Ishikawa (cell line): ENCODE results near the gene FZD2.

Experiments used
- CEBPB ChIP-seq: IDR thresholded peaks from 2 replicates; pipeline ENCODE4 v1.6.1; 2012
- CREB1 ChIP-seq: IDR thresholded peaks from 2 replicates; pipeline ENCODE4 v1.6.1; 2012; ENCODE audit warnings: low read depth
- EGR1 ChIP-seq: IDR thresholded peaks from 2 replicates; pipeline ENCODE4 v1.6.1; 2012
- EP300 ChIP-seq: IDR thresholded peaks from 2 replicates; pipeline ENCODE4 v1.6.1; 2012; ENCODE audit warnings: borderline replicate concordance
- FOXM1 ChIP-seq: IDR thresholded peaks from 2 replicates; pipeline ENCODE4 v1.6.1; 2012; ENCODE audit warnings: low read depth, borderline replicate concordance
- NFIC ChIP-seq: IDR thresholded peaks from 2 replicates; pipeline ENCODE4 v1.6.1; 2012
- RAD21 ChIP-seq: IDR thresholded peaks from 2 replicates; pipeline ENCODE4 v1.6.1; 2012; ENCODE audit warnings: low read depth
- TAF1 ChIP-seq: IDR thresholded peaks from 2 replicates; pipeline ENCODE4 v1.6.1; 2012; ENCODE audit warnings: low read depth, mild to moderate bottlenecking
- TCF12 ChIP-seq: IDR thresholded peaks from 2 replicates; pipeline ENCODE4 v1.6.1; 2012; ENCODE audit warnings: low read depth
- TEAD4 ChIP-seq: IDR thresholded peaks from 2 replicates; pipeline ENCODE4 v1.6.1; 2012
- YY1 ChIP-seq: IDR thresholded peaks from 2 replicates; pipeline ENCODE4 v1.6.1; 2012; ENCODE audit warnings: low read depth
- ZBTB7A ChIP-seq: IDR thresholded peaks from 2 replicates; pipeline ENCODE4 v1.6.1; 2012; ENCODE audit warnings: low read depth
- TF ChIP-seq, protein P1 (sequence below): IDR thresholded peaks from 2 replicates; pipeline ENCODE4 v1.6.1; 2012
- TF ChIP-seq, protein P2 (sequence below): IDR thresholded peaks from 2 replicates; pipeline ENCODE4 v1.6.1; 2012
- TF ChIP-seq, protein P3 (sequence below): IDR thresholded peaks from 2 replicates; pipeline ENCODE4 v1.6.1; 2012; ENCODE audit warnings: low read depth, mild to moderate bottlenecking

The FZD2 gene

DNA sequence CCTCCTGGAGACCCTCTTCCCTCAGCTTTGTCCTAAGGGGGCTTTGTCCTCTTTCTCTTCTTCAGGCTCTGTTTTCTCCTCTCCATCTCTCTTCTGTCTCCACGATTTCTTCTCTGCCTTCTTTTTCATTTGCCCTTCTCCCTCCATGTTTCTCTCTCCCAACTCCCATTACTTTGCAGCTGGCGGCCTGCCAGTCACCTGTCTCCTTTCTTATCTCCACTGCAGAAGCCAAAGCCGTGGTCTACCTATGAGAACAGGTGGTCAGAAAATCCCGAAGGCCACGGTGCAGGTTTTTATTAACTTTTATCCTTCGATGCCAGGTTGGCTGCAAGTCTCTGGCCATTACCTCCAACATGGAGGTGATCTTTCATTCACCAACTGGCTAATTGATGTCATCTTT lies 45.1 kb downstream of the FZD2 start:
- no peak for TF ChIP-seq TAF1
- TF ChIP-seq YY1 = no peak
- TF ChIP-seq CEBPB = no peak
- TF ChIP-seq CREB1 = no peak
- no peak for TF ChIP-seq ZBTB7A
- TF ChIP-seq TEAD4 = no peak
- no peak for TF ChIP-seq FOXM1
- no peak for TF ChIP-seq TCF12
- TF ChIP-seq, protein P1, sequence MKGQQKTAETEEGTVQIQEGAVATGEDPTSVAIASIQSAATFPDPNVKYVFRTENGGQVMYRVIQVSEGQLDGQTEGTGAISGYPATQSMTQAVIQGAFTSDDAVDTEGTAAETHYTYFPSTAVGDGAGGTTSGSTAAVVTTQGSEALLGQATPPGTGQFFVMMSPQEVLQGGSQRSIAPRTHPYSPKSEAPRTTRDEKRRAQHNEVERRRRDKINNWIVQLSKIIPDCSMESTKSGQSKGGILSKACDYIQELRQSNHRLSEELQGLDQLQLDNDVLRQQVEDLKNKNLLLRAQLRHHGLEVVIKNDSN = no peak

DNA sequence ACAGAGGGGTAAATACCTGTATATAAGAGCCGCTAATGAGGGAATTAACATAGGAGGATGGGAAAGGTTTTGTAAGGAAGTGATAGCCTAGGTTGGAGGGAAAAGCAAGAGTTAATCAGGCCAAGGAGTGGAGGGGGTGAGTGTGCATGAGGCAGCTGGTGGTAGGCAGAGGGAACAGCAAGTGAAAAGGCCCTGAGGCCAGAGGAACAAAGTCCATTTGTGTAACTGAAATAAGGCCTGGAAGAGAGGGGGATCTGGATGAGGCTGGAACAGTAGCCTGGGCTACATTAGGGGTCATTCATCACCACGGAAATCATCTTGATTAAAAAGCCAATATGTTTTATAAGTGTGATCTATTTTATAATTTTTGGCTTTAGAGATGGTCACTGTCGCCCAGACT lies 45.7 kb downstream of the FZD2 start:
- TF ChIP-seq, protein P1 = no peak
- TF ChIP-seq ZBTB7A (no peak), YY1 (no peak), EGR1 (no peak), RAD21 (no peak), TCF12 (no peak), TEAD4 (no peak), TAF1 (no peak), CREB1 (no peak), NFIC (no peak), FOXM1 (no peak), CEBPB (no peak), EP300 (no peak)
- TF ChIP-seq, protein P2, sequence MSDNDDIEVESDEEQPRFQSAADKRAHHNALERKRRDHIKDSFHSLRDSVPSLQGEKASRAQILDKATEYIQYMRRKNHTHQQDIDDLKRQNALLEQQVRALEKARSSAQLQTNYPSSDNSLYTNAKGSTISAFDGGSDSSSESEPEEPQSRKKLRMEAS = no peak
- TF ChIP-seq, protein P3, sequence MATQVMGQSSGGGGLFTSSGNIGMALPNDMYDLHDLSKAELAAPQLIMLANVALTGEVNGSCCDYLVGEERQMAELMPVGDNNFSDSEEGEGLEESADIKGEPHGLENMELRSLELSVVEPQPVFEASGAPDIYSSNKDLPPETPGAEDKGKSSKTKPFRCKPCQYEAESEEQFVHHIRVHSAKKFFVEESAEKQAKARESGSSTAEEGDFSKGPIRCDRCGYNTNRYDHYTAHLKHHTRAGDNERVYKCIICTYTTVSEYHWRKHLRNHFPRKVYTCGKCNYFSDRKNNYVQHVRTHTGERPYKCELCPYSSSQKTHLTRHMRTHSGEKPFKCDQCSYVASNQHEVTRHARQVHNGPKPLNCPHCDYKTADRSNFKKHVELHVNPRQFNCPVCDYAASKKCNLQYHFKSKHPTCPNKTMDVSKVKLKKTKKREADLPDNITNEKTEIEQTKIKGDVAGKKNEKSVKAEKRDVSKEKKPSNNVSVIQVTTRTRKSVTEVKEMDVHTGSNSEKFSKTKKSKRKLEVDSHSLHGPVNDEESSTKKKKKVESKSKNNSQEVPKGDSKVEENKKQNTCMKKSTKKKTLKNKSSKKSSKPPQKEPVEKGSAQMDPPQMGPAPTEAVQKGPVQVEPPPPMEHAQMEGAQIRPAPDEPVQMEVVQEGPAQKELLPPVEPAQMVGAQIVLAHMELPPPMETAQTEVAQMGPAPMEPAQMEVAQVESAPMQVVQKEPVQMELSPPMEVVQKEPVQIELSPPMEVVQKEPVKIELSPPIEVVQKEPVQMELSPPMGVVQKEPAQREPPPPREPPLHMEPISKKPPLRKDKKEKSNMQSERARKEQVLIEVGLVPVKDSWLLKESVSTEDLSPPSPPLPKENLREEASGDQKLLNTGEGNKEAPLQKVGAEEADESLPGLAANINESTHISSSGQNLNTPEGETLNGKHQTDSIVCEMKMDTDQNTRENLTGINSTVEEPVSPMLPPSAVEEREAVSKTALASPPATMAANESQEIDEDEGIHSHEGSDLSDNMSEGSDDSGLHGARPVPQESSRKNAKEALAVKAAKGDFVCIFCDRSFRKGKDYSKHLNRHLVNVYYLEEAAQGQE = no peak

DNA sequence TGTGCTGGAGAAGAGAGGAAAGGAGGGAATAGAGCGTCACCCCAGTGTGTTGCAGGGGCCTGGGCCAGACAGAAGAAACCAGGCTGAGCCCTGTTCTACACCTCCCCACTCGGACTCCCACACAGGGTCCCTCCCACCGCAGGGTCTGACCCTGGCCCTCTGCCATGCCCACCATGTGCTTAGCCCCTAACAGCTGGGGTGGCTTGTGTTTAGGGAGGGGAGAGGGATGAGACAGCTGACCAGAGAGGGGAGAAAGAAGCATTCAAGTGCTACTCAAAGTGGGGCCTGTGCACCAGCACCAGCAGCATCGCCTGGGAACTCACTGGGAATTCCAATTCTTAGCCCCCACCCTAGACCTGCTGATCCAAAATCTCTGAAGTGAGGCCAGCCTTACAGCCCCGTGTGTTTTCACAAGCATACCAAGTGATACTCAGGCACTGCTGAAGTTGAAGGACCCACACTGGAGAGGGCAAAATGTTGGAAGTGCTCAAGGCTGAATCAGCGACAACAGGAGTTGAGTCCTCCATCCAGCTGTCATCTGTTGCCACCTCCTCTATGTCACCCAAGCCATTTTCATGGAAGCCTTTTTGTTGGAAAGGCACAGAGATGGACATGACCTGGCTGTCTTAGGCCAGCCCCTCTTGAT lies 47.0 kb downstream of the FZD2 start:
- TF ChIP-seq ZBTB7A (no peak), NFIC (no peak), RAD21 (no peak), TCF12 (no peak), TEAD4 (no peak), CEBPB (no peak), EGR1 (no peak), TAF1 (no peak), FOXM1 (no peak), YY1 (no peak), EP300 (no peak)
- TF ChIP-seq, protein P2 = no peak
- TF ChIP-seq, protein P1 = no peak
- TF ChIP-seq, protein P3 = no peak

DNA sequence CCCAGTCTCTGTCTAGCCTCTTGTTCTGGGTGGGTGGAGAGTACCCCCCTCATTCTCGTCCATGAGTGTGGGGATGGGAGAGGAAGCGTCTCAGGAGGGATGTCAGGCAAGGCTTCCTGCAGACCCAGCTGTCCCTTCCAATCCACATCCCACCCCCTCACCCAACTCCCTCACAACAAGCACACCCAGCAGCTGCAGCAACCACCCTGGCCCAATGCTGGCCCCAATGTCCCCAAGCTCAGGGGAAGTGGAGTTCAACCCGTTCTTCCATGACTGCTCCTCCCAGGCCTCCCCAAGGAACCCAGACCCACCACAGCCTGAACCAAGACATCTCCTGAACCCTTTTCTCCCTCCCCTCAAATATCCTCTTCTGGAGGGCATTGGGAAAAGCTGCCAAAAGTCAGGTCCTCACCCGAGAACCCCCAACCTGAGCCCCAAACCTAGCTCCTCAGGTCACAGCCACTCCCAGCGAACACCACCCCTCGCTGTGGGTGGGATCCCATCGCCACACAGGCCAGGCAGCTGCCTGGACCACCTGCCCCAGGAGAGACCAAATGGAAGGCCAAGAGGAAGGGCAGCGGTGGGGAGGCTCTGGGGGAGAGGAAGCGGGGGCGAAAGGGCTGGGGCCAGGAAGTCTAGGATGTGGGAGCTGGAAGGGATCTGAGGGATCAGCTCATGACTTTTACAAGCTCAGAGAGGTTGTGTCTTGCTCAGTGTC lies 47.6 kb downstream of the FZD2 start:
- TF ChIP-seq, protein P1 = no peak
- no peak for TF ChIP-seq NFIC

DNA sequence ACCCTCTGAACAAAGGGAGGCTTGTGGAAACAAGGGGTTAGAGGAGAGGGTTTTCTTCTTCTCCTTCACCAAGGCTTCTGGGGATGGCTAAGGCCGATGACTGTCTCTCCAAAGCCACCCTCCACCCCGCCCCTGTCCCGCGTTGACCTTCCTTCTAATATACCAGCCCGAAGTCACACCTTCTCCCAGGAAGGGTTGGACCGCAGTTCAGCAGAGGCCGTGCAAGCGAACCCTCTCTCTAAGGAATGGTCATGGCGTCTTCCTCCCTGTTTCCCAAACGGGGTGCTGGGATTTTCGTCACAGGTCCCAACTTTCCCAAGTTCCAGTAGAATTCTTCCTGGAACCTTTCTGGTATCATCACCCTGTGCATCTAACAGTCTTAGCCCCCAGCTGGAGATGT lies 49.4 kb downstream of the FZD2 start:
- TF ChIP-seq TAF1 (no peak), EGR1 (no peak), TEAD4 (no peak), FOXM1 (no peak), ZBTB7A (no peak), CEBPB (no peak)
- TF ChIP-seq, protein P2 = no peak
